Effector memory CD4-positive, alpha-beta T cell (primary cell): Measurements from ENCODE around the gene PHACTR4.
"Not testable (repeated sequence)": the region's sequence is repeated elsewhere in the genome, so short reads cannot be mapped to it uniquely, and the experiment has no call there.

Experiments used
- DNase-seq, 3 donors: peaks; one replicate each; pipeline ENCODE4 v3.0.0-alpha.2; 2020
- H3K27ac ChIP-seq: 2 replicates; pipeline ENCODE4 v1.7.0; 2013; ENCODE audit warnings: mild to moderate bottlenecking, low read length, moderate library complexity; ENCODE audit not compliant: insufficient read depth, poor library complexity, severe bottlenecking
- H3K27me3 ChIP-seq: replicated peaks from 2 replicates; pipeline ENCODE4 v1.7.0; 2013; ENCODE audit warnings: mild to moderate bottlenecking, low read length; ENCODE audit not compliant: insufficient read depth, control insufficient read depth, poor library complexity, severe bottlenecking
- H3K36me3 ChIP-seq: 2 replicates; pipeline ENCODE4 v1.7.0; 2013; ENCODE audit warnings: mild to moderate bottlenecking, low read length, moderate library complexity; ENCODE audit not compliant: control insufficient read depth, insufficient read depth
- H3K4me1 ChIP-seq: 2 replicates; pipeline ENCODE4 v1.7.0; 2013; ENCODE audit warnings: low read length, mild to moderate bottlenecking; ENCODE audit not compliant: control insufficient read depth, insufficient read depth, poor library complexity, severe bottlenecking
- H3K4me3 ChIP-seq: 2 replicates; pipeline ENCODE4 v1.7.0; 2013; ENCODE audit warnings: low read length, low read depth, mild to moderate bottlenecking; ENCODE audit not compliant: insufficient read depth, poor library complexity, severe bottlenecking
- H3K9me3 ChIP-seq: 2 replicates; pipeline ENCODE4 v1.7.0; 2013; ENCODE audit warnings: mild to moderate bottlenecking, low read length, moderate library complexity; ENCODE audit not compliant: control insufficient read depth
- total RNA-seq, 3 donors: gene quantifications; one replicate each; lab custom pipeline; 2026; lab: John Stamatoyannopoulos, UW

The PHACTR4 gene
- total RNA-seq, result 26.6 to 54.0 (median 28.5) reads per million in 3 donors

GRCh38 chr1:28369371-28370238 lies at the start of gene PHACTR4:
Gene PHACTR4, plus strand, starts transcription at chr1:28369740. Its CDS starts 37,708 bp downstream, at chr1:28407448.
- no peaks in the 10 kb centered on the region for H3K9me3 ChIP-seq
- DNase-seq, result peak; percentile 54 to 74 (median 64)

GRCh38 chr1:28322194-28322593 lies 47.3 kb upstream of the PHACTR4 start:
- H3K27ac ChIP-seq, result no peak overlapping the region
- no peak for DNase-seq
- no peaks in the 10 kb centered on the region for H3K36me3 ChIP-seq
- H3K4me3 ChIP-seq, result no peak overlapping the region
- H3K4me1 ChIP-seq, result no peaks in the 10 kb centered on the region
- H3K27me3 ChIP-seq, result no peaks in the 10 kb centered on the region
- H3K9me3 ChIP-seq, result no peaks in the 10 kb centered on the region

More at GRCh38 chr1:28369371-28370238, at the start of gene PHACTR4:
- Histone ChIP-seq H3K36me3 (no peaks in the 10 kb centered on the region), H3K4me1 (peaks cover 12% of the 10 kb centered on the region), H3K4me3 (peak within 1 kb of the TSS; percentile 98), H3K27ac (peak within 1 kb of the TSS; percentile 78), H3K27me3 (no peaks in the 10 kb centered on the region)

- peaks cover 5% of the 10 kb centered on the region for H3K4me1 ChIP-seq
These were observed 45.8 kb upstream of the PHACTR4 start for GRCh38 chr1:28323720-28324119.

GRCh38 chr1:28326515-28326914 lies 43.0 kb upstream of the PHACTR4 start:
- peaks cover 9% of the 10 kb centered on the region for H3K4me1 ChIP-seq

More at GRCh38 chr1:28323720-28324119, 45.8 kb upstream of the PHACTR4 start:
- Histone ChIP-seq H3K36me3 (no peaks in the 10 kb centered on the region), H3K27me3 (no peaks in the 10 kb centered on the region), H3K9me3 (no peaks in the 10 kb centered on the region), H3K4me3 (no peak overlapping the region), H3K27ac (no peak overlapping the region)
- no peak for DNase-seq

GRCh38 chr1:28326984-28327383 lies 42.6 kb upstream of the PHACTR4 start:
- Histone ChIP-seq H3K27ac (no peak overlapping the region), H3K36me3 (peaks cover 7% of the 10 kb centered on the region), H3K4me1 (peaks cover 9% of the 10 kb centered on the region), H3K4me3 (no peak overlapping the region), H3K27me3 (no peaks in the 10 kb centered on the region), H3K9me3 (no peaks in the 10 kb centered on the region)
- no peak for DNase-seq

More at GRCh38 chr1:28326515-28326914, 43.0 kb upstream of the PHACTR4 start:
- H3K27me3 ChIP-seq, result no peaks in the 10 kb centered on the region
- no peak for DNase-seq
- no peak overlapping the region for H3K4me3 ChIP-seq
- H3K27ac ChIP-seq, result no peak overlapping the region
- peaks cover 3% of the 10 kb centered on the region for H3K36me3 ChIP-seq
- H3K9me3 ChIP-seq, result no peaks in the 10 kb centered on the region

- H3K9me3 ChIP-seq, H3K27me3 ChIP-seq, H3K4me3 ChIP-seq, DNase-seq, H3K4me1 ChIP-seq, H3K27ac ChIP-seq: not testable (repeated sequence)
- peaks cover 12% of the 10 kb centered on the region for H3K36me3 ChIP-seq
These were observed 42.1 kb upstream of the PHACTR4 start for GRCh38 chr1:28327431-28327830.

GRCh38 chr1:28328228-28328648 lies 41.3 kb upstream of the PHACTR4 start:
- DNase-seq, result peak in 1 of 3 donors; percentile 3
- Histone ChIP-seq H3K36me3 (peaks cover 20% of the 10 kb centered on the region), H3K27me3 (no peaks in the 10 kb centered on the region), H3K27ac (peak overlapping the region; percentile 88), H3K4me1 (peaks cover 9% of the 10 kb centered on the region), H3K9me3 (no peaks in the 10 kb centered on the region), H3K4me3 (peak overlapping the region; percentile 59)

- H3K4me1 ChIP-seq, result peaks cover 9% of the 10 kb centered on the region
- H3K27me3 ChIP-seq, result no peaks in the 10 kb centered on the region
- peaks cover 27% of the 10 kb centered on the region for H3K36me3 ChIP-seq
- peak overlapping the region; percentile 88 for H3K27ac ChIP-seq
- no peaks in the 10 kb centered on the region for H3K9me3 ChIP-seq
- H3K4me3 ChIP-seq, result peak overlapping the region; percentile 59
- peak in 1 of 3 donors; percentile 6 for DNase-seq
These were observed 40.0 kb upstream of the PHACTR4 start for GRCh38 chr1:28329395-28330153.

GRCh38 chr1:28338897-28339296 lies 30.6 kb upstream of the PHACTR4 start:
- peaks cover 12% of the 10 kb centered on the region for H3K36me3 ChIP-seq

More at GRCh38 chr1:28338897-28339296, 30.6 kb upstream of the PHACTR4 start:
- no peak overlapping the region for H3K4me3 ChIP-seq
- no peaks in the 10 kb centered on the region for H3K27me3 ChIP-seq
- H3K9me3 ChIP-seq, result no peaks in the 10 kb centered on the region
- no peak overlapping the region for H3K27ac ChIP-seq
- no peaks in the 10 kb centered on the region for H3K4me1 ChIP-seq
- DNase-seq, result no peak
